Activated naive CD4-positive, alpha-beta T cell (primary cell): ENCODE data around the gene JAM2.
A peak's percentile ranks its signal among the peaks of the same experiment; 100 is the strongest.
"Not testable (repeated sequence)": the region's sequence is repeated elsewhere in the genome, so short reads cannot be mapped to it uniquely, and the experiment has no call there.

Experiments
- DNase-seq, 4 experiments: peaks; one replicate each; lab custom pipeline; 2025; lab: John Stamatoyannopoulos, UW

Gene JAM2

DNA sequence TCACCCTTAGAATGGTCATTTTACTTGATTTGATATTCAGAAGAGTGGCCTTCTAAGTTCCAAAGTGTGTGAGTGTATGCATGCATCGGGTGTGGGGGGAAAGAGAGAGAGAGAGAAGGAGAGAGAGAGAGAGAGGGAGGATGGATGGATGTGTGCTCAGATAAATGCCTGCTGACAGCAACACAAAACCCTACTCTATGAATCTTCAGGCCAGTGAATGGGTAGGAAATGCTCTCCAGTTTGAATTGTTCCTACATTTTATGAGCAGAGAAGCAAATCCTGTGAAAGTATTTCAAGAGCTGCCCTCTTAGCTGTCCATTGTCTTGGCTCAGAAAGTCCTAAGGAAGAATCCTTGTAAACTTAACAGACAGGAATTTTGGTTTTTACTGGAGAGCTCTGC is 7.4 kb downstream of the JAM2 start:
- DNase-seq: no peak

DNA sequence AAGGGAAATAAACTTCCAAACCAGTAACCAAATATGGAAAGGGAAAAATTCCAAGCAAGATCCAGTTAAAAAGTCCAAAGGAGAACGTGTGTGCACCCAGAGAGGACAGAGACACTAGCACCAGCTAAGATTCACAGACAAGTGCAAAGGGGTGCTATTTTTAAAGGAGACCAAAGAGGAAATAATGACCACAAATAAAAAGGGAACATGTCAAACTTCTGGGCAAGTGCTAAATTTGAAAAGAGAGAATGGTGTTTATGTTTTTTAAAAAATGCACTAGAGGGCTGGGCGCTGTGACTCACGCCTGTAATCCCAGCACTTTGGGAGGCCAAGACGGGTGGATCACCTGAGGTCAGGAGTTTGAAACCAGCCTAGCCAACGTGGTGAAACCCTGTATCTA is 8.6 kb downstream of the JAM2 start:
- DNase-seq: no peak

DNA sequence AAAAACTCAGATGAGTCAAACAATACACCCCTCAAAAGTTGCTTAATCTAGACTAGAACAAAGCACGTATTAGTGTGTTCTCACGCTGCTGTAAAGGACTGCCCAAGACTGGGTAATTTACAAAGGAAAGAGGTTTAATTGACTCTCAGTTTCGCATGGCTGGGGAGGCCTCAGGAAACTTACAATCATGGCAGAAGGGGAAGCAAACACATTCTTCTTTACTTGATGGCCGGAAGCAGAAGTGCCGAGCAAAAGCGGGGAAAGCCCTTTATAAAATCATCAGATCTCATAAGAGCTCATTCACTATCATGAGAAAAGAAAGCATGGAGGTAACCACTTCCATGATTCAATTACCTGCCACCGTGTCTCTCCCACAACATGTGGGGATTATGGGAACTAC is 10.1 kb downstream of the JAM2 start:
- DNase-seq: no peak

DNA sequence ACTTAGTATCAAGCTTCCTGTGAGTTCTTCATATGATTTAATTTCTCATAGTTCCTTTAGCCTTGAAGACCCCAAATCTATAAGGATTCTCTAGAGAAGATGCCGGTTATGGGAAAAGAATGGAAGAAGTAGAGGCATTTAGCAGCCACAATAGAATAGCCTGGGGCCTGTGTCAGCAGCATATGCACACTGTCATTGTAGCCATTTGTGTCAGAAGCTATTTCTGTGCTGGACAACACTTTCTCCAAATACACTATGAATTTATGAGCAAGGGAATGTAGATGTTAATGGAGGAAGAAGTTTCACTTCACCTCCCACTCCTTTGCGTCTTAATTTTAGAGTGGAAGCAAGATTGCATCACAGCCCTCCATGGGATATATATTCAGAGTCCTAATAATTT is 17.4 kb downstream of the JAM2 start:
- no peak for DNase-seq

DNA sequence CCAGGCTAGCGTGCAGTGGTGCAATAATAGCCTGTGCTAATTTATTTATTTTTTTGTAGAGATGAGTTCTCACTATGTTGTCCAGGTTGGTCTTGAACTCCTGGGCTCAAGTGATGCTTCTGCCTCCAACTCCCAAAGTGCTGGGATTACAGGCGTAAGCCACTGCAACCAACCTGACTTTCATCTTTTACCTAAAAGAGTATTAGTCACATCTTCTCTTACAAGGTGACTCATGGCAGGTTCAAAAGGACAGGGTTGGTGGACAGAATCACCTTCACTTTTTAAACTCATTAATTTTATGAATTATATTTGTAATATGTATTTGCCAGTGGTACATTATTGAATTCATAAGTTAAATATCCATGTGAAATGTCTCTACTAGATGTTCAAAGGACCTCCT is 18.1 kb downstream of the JAM2 start:
- DNase-seq: no peak

DNA sequence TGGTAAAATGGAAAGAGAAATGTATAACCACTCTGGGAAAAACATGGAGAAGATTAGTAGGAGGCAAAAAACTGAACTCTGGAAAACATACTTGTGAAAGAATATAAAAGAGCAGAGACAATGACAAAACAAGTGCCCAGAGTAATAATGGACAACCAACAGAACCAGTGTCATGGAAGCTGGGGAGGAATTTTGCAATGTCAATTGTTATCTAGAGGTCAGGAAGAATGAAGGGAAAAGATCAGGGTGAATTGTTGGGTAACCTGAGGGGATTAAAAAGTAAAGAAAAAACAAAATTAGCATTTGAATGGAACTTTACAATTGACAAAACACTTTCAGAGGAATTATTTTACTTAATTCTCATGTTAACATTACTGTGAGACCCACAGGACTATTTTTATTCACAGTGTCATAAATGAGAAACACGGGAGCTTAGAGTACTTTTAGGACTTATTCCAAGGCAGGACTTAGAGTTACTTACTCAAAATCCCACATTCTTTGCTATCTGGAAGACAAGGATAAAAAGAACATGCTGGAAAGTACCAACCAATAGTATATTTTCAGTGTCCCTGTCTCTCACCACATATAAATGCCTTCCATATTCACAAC is 19.5 kb downstream of the JAM2 start:
- DNase-seq: no peak

DNA sequence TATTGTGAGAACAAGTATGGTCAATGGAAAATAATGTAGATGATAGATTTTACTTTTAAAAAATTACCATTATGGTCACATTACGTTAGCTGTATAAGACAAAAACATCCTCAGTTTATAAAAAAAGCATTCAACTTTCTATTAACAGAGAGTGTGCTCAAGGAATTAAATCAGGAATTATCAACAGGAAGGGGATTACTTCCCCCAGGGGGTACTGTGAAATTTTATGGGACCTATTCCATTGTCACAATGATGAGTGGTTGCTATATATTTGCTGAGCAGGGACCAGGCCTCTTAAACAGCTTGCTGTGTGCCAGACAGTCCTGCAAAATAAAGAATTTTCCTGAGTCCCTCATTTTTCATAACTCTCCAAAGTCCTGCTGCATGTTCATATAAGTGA is 21.2 kb downstream of the JAM2 start:
- DNase-seq: no peak

DNA sequence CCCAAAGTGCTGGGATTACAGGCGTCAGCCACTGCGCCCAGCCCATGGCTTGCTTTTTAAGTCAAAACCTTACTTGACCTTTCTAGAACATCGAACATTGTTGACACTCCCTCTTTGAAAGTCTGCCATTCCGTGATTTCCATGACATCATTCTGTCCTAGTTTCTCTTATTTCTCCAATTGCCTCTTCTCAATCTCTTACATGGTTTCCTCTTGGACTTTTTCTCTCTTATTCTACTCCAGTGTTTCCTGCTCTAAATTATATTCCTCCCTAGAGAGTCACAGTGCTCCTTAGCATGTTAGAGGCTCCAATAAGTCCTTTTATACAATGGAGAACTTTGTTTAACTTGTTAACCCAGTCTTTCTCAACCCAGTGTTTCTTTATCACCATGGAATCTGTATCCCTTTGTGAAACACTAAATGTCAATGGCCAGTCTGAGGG is 25.5 kb downstream of the JAM2 start:
- DNase-seq: no peak

DNA sequence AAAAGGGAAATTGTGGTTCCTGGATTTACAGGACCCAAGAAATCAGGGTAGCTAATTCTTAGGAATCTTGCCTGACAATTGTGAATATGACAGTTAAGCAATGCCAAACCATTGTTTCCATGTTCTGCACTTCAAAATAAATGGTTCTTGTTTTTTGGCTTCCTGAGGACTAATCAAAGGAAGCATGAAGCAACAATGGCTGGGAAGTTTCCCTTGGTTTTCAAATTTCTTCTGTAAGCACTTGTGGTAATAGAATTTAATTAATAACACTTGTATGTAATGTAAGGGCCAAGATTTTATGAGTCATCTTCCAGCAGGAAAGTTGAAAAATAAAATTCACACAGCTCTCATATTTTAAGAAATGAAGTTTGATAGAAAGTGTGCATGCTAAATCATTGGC is 31.7 kb downstream of the JAM2 start:
- no peak for DNase-seq

DNA sequence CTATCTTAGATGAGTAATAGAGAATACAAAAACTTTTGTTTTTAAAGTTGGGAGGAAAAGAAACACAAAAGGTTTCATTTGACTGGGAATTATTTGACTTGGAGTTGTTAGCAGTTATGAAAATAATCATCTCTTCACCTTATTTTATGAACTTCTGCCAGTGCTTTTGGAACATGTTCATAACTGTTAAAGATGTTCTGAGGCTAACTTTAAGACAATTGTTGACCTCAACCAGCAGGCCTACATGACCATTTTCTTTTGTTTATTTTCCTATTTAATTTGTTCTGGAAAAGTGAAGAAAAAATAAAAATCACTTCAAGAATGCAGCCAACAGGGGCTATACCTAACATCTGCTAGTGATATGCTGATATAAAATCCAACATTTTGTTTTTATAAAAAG is 37.4 kb downstream of the JAM2 start:
- no peak for DNase-seq

DNA sequence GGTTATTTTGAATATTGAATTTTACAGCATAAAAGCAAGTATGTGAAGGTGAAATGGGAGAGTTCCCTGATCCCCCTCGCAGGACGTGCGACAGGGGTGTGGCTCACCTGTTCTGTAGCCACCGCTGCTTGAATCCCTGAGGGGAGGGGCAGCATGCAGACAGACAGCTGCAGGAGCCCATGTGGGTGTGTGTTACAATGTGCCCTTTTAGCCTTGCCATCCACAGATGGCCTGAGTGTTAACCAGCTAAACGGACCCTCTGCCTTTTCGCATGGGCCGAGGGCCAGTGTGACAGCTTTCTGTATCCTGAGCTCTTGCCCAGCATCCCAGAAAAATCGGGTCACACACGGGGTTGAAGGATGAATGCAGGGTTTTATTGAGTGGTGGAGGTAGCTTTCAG is 43.3 kb downstream of the JAM2 start:
- DNase-seq: no peak

DNA sequence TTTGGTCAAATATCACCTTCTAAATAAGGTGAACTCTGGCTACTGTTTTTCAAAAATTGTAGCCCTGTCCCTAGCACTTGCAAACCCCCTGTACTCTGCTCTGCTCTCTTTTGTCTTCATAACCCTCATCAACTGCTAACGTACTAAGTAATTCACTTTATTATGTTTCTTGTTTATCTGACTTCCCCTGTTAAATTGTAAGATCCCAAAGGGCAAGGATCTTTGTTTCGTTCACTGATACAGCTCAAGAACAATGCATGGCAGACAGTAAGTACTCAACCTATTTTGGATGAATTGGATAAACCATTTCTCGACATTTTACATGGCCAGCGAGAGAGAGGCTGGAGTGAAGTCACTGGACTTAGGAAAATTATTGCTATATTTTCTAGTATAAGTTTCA is 48.7 kb downstream of the JAM2 start:
- no peak for DNase-seq

DNA sequence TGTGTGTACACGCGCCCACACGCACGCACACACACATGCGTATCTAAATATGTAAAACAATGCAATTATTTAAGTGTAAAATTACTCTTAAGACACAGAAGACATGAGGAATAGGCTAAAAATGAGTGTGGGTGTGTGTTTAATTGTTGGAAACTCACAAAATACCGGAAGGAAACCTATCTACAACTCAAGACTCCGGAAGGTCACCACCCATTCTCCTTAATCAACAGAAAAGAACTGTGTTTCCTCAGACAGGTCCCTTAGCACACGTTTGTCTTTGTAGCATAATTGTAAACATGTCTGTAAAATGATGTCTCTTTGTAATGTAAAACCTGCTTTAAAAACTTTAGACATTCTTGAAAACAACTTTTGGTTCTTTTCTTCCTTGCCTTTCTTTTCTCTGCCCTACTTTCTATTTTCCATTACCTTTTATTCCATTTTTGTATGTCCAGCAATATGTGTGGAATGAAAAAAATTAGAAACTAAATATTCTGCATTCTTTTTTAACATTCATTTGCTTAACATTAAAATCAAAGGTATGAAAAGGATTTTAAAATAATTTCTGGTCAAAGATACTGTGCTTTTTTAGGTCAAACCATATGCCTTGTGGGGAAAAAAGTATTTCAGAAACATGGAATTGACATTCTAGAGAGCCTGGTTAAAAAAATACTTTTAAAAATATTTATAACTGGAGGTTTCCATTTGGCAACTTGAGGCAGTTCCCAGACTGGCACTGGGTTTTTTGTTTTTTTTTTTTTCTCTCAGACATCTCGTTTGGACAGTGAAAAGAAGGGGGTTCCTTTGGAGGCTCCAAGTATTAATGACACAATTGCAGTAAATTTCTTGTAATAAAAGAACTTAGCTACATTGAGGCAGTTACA is 49.5 kb downstream of the JAM2 start:
- no peak for DNase-seq

DNA sequence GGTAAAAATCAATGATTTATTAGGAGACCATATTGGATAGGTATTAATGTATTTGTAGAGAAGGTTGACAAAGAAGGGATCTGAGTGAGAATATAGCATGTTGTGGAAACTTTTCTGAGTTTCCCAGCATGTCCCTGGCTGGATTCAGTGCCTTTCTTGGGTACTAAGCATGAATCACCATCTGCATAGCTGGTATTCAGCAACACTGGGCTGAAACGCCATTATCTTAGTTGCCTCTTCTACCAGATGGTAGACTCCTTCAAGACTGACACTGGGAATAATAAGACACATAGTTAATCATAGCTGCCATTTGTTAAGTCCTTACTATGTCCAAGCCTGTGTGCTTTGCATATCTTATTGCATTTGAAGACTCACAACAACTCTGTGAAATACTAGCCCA is 50.2 kb downstream of the JAM2 start:
- DNase-seq: no peak

DNA sequence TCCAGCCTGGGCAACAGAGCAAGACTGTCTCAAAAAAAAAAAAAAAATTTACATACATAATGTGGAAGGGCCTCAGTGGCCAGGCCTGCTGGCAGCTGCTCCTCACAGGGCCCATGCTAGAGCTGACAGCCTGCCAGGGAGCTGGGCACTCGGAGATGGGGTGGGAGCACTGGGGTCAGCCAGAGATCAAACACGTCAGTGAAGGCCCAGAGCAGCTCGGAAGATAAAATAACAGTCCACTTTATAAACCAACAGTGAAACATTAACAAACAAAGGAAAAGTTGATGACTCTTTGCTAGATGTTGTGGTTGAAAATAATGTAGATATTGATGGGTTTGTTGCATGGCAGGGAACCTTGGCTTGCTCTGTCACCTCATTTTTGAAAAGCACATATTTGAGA is 52.9 kb downstream of the JAM2 start:
- no peak for DNase-seq

DNA sequence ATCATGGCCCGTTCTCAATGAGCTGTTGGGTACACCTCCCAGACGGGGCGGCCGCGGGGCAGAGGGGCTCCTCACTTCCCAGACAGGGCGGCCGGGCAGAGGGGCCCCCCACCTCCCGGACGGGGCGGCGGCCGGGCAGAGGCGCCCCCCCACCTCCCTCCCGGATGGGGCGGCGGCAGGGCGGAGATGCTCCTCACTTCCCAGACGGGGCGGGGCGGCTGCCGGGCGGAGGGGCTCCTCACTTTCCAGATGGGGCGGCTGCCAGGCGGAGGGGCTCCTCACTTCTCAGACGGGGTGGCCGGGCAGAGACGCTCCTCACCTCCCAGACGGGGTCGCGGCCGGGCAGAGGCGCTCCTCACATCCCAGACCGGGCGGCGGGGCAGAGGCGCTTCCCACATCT is 56.4 kb downstream of the JAM2 start:
- not testable (repeated sequence) for DNase-seq

DNA sequence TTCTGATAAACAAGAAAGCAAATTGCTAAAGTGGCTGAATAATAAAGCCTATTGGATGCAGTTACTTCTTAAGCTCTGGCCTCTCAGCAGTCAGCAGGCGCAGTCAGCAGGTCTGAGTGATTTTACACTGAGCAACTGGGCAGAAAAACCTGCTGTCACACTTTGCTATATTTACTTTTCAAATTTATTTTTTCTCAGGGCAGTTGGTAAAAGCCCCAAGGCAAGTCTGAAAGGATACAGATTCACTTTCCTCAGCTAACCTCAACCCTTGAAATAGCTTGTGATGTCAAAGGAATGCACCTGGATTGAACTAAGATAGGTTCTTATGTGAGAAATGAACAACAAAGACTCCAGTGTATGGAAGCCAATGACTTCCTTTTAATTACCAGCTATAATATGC is 61.7 kb downstream of the JAM2 start:
- DNase-seq: no peak

DNA sequence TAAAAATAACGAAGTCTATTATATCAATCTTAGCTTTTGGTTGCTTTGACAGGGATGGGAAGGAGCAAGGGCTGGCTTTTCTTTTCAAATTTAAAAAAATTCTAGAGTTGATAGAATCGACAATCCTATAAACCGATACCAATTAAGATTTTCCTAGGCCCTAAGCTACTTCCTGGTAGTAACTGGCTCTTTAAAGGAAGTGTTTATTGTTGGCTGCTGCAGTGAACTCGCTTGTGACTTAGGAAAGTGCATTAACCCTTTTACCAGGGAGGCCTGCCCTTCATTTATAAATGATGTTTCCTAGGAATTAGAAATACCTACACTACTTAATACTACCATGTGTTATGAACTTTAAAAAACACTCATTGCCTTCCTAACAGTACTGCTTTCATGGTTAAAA is 62.5 kb downstream of the JAM2 start:
- DNase-seq: no peak

DNA sequence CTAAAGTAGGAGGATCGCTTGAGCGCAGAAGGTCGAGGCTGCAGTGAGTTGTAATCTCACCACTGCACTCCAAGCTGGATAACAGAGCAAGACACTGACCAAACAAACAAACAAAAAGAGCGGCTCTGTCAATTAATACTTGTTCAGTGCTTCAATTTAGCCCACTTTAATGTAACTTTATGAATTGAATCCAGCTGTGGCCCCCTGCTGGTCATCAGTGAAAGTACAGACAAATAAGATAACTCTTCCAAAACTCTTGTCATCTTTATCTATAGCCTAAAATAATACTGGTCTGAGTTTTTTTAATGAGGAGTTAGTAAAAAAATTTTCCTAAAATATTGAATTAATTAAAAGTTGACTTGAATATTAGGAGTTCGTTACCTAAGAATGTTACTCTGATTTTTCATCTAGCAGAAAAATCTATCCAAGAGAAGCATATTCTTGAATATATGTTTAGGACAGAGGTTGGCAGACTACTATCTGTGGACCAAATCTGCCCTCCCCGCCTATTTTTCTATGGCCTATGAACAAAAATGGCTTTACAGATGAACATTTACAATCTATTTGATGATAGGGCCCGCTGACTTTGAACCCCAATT is 69.5 kb downstream of the JAM2 start:
- peak in 2 of 4 experiments; percentile 2 to 4 for DNase-seq

DNA sequence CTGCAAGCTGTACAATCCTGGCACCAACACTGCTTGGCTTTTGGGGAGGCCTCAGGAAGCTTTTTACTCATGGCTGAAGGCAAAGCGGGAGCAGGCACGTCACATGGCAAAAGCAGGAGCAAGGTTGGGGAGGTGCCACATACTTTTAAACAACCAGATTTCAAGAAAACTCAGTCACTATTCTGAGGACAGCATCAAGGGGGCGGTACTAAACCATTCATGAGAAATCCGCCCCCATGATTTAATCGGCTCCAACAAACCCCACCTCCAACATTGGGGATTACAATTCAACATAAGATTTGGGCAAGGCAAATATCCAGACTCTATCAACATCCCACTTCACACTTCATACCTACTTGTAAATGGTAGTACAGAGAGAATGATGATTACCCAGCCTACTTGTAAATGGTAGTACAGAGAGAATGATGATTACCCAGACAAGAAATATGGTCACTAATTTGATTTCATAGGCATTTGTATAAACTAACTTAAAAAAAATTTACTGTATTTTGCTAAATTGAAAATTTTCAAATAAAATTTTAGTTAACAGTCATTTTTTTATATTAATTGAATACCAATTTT is 70.7 kb downstream of the JAM2 start:
- no peak for DNase-seq

DNA sequence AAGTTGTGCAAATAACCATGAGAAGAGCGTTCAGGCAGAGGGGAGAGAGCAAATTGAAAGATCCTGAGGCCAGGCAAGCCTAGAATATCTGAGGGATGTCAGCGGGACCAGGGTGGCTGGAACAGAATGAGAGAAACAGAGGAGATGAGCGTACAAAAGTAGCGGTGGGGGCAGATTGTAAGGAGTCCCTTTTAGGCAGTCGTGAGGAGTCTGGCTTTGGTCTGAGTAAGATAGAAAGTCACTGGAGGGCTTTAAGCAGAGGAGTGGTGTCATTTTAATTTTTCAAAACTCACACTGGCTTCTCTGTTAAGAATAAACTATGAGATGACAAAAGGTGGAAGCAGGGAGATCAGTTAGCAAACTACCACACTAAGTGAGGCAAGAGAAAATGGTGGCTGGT is 71.5 kb downstream of the JAM2 start:
- no peak for DNase-seq

DNA sequence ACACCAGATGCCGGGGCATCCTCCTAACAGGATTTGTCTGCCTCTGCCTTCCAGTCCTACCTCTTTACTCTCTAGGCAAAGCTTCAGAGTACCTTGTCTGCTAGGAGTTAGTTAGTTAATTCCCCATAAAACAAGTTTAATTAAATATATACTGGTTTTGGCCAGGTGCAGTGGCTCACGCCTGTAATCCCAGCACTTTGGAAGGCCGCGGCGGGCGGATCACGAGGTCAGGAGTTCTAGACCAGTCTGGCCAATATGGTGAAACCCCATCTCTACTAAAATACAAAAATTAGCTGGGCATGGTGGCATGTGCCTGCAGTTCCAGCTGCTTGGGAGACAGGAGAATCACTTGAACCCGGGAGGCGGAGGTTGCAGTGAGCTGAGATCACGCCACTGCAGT is 75.0 kb downstream of the JAM2 start:
- not testable (repeated sequence) for DNase-seq
